GM21825 (cell line): ENCODE results near the gene GOLPH3L.
A peak's percentile ranks its signal among the peaks of the same experiment; 100 is the strongest.
"Not testable (repeated sequence)": the region's sequence is repeated elsewhere in the genome, so short reads cannot be mapped to it uniquely, and the experiment has no call there.

Experiments
- ATAC-seq: cut with Tn5 transposase; IDR thresholded peaks from one replicate; pipeline ENCODE4 v1.9.1; 2021; ENCODE audit warnings: mild to moderate bottlenecking, moderate library complexity; ENCODE audit not compliant: unreplicated experiment

The GOLPH3L gene

GRCh38 chr1:150619576-150620509 lies 77.1 kb downstream of the GOLPH3L start:
- no peak for ATAC-seq

GRCh38 chr1:150615346-150616201 lies 81.4 kb downstream of the GOLPH3L start:
- no peak for ATAC-seq

- peak; percentile 53 for ATAC-seq
Observed at GRCh38 chr1:150613061-150613920, 83.7 kb downstream of the GOLPH3L start.

GRCh38 chr1:150612014-150612345 lies 85.0 kb downstream of the GOLPH3L start:
- no peak for ATAC-seq

GRCh38 chr1:150610576-150610975 lies 86.4 kb downstream of the GOLPH3L start:
- no peak for ATAC-seq

GRCh38 chr1:150609732-150610131 lies 87.2 kb downstream of the GOLPH3L start:
- no peak for ATAC-seq

- ATAC-seq, result no peak
Observed at GRCh38 chr1:150606463-150607142, 90.4 kb downstream of the GOLPH3L start.

GRCh38 chr1:150605451-150605731 lies 91.6 kb downstream of the GOLPH3L start:
- ATAC-seq, result not testable (repeated sequence)

- ATAC-seq, result no peak
Observed at GRCh38 chr1:150604226-150604588, 92.7 kb downstream of the GOLPH3L start.

- ATAC-seq, result no peak
Observed at GRCh38 chr1:150603711-150604110, 93.2 kb downstream of the GOLPH3L start.

- not testable (repeated sequence) for ATAC-seq
Observed at GRCh38 chr1:150602372-150602771, 94.6 kb downstream of the GOLPH3L start.

- ATAC-seq, result no peak
Observed at GRCh38 chr1:150601540-150601939, 95.4 kb downstream of the GOLPH3L start.

GRCh38 chr1:150598346-150598745 lies 98.6 kb downstream of the GOLPH3L start:
- ATAC-seq, result not testable (repeated sequence)

- no peak for ATAC-seq
Observed at GRCh38 chr1:150596976-150597375, 100.0 kb downstream of the GOLPH3L start.
